ENCODE data around the gene THSD7A. TPM values are rescaled to one million over a fixed set of nuclear protein-coding genes. Genes with fewer than 3 reads are reported as not detected.

Gene THSD7A
- total and polyA plus RNA-seq, 10 of the 15 experiments (the other 5 are each of a cell fraction or from before 2014, with no cell fraction given) = 0.03 to 0.09 (median 0.03) TPM; not detected in 7

DNA sequence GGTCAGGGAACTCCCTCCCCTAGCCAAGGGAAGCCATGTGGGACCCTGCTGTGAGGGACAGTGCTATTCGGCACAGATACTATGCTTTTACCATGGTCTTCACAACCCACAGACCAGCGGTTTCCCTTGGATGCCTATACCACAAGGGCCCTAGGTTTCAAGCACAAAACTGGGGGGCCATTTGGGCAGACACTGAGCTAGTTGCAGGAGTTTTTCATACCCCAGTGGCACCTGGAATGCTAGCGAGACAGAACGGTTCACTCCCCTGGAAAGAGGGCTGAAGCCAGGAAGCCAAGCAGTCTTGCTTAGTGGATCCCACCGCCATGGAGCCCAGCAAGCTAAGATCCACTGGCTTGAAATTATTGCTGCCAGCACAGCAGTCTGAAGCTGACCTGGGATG, 156.8 kb downstream of the THSD7A start:
- no peak for FAIRE-seq
- ChIA-PET POLR2A (no interaction called here), CTCF (interaction anchor here (1.1 kb wide), 1 partner anchor 22 kb away, joined by 3 read pairs; no protein-coding TSS in a partner anchor), RAD21 (ENCODE audit: unreplicated experiment) (no interaction called here), SMC1A (ENCODE audit: uncharacterized antibody, unreplicated experiment) (no interaction called here)
- Histone ChIP-seq H3K36me3 (ENCODE audit: control insufficient read depth in 2 of 2, insufficient read depth in 2 of 2, low read length in 1 of 2) (no peaks in the 10 kb centered on the region), H4K20me1 (ENCODE audit: control insufficient read depth, insufficient read depth) (no peaks in the 10 kb centered on the region), H3K27ac (ENCODE audit: control insufficient read depth, insufficient read depth) (no peak overlapping the region), H3K79me2 (ENCODE audit: control insufficient read depth, insufficient read depth, low read length) (no peaks in the 10 kb centered on the region), H3K9me3 (replicated peaks; ENCODE audit: control insufficient read depth, insufficient read depth, low read length) (no peaks in the 10 kb centered on the region), H3K4me2 (ENCODE audit: control insufficient read depth, insufficient read depth) (no peak overlapping the region), H2AFZ (ENCODE audit: control insufficient read depth, low read depth, low read length) (no peak overlapping the region), H3K9ac (ENCODE audit: control insufficient read depth, insufficient read depth, low read length) (no peak overlapping the region), H3K4me1 (ENCODE audit: control insufficient read depth, insufficient read depth, low read length) (no peaks in the 10 kb centered on the region), H3K27me3 (replicated peaks in 1 of 2; ENCODE audit: control insufficient read depth in 2 of 2, insufficient read depth in 2 of 2, low read length in 1 of 2) (no peaks in the 10 kb centered on the region), H3K4me3 (no peak overlapping the region)
- BruUV-seq (replicated peaks) = no TSS peak
- 24% methylated on average over 4 of the region's 5 CpGs for WGBS (ENCODE audit: insufficient coverage, insufficient replicate concordance, low lambda C conversion rate, missing lambda C conversion rate)
- intact Hi-C loops (cut with micrococcal nuclease; ENCODE audit: unreplicated experiment) (no loop called here), in situ Hi-C loops (cut with MboI) (no loop called here)
- ATAC-seq = no peak
- DNase-seq (ENCODE audit: low read depth, low spot score) = no peak
- no peak for TF ChIP-seq SUZ12 (IDR thresholded peaks at IDR 0.05; ENCODE audit: unreplicated experiment)
- TF ChIP-seq KAT2A (conservative IDR thresholded peaks at IDR 0.05; ENCODE audit: control insufficient read depth, low read depth, low read length) = no peak
- TF ChIP-seq CHD2 (IDR thresholded peaks at IDR 0.05; ENCODE audit: borderline replicate concordance, low read depth, low read length) = no peak
- TF ChIP-seq, protein P1, sequence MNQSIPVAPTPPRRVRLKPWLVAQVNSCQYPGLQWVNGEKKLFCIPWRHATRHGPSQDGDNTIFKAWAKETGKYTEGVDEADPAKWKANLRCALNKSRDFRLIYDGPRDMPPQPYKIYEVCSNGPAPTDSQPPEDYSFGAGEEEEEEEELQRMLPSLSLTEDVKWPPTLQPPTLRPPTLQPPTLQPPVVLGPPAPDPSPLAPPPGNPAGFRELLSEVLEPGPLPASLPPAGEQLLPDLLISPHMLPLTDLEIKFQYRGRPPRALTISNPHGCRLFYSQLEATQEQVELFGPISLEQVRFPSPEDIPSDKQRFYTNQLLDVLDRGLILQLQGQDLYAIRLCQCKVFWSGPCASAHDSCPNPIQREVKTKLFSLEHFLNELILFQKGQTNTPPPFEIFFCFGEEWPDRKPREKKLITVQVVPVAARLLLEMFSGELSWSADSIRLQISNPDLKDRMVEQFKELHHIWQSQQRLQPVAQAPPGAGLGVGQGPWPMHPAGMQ (IDR thresholded peaks at IDR 0.05; ENCODE audit: borderline replicate concordance) = no peak
- TF ChIP-seq CBX3 (IDR thresholded peaks at IDR 0.05; ENCODE audit: borderline replicate concordance, low read depth) = no peak

- ATAC-seq (peak; percentile 76), DNase-seq (ENCODE audit: low read depth, low spot score) (no peak), FAIRE-seq (no peak)
- intact Hi-C loops (cut with micrococcal nuclease; ENCODE audit: unreplicated experiment) = no loop called here
- Histone ChIP-seq H3K36me3 (ENCODE audit: control insufficient read depth in 2 of 2, insufficient read depth in 2 of 2, low read length in 1 of 2) (no peaks in the 10 kb centered on the region), H3K27ac (ENCODE audit: control insufficient read depth, insufficient read depth) (no peak overlapping the region), H3K27me3 (replicated peaks in 1 of 2; ENCODE audit: control insufficient read depth in 2 of 2, insufficient read depth in 2 of 2, low read length in 1 of 2) (no peaks in the 10 kb centered on the region), H4K20me1 (ENCODE audit: control insufficient read depth, insufficient read depth) (no peaks in the 10 kb centered on the region), H3K9me3 (replicated peaks; ENCODE audit: control insufficient read depth, insufficient read depth, low read length) (no peaks in the 10 kb centered on the region), H3K9ac (ENCODE audit: control insufficient read depth, insufficient read depth, low read length) (no peak overlapping the region), H3K4me1 (ENCODE audit: control insufficient read depth, insufficient read depth, low read length) (no peaks in the 10 kb centered on the region), H3K79me2 (ENCODE audit: control insufficient read depth, insufficient read depth, low read length) (no peaks in the 10 kb centered on the region), H2AFZ (ENCODE audit: control insufficient read depth, low read depth, low read length) (no peak overlapping the region), H3K4me3 (no peak overlapping the region), H3K4me2 (ENCODE audit: control insufficient read depth, insufficient read depth) (no peak overlapping the region)
- RAD21 ChIA-PET (ENCODE audit: unreplicated experiment) = no interaction called here
- no TSS peak for BruUV-seq (replicated peaks)
- WGBS (ENCODE audit: insufficient coverage, insufficient replicate concordance, low lambda C conversion rate, missing lambda C conversion rate) = 23% methylated on average over 4 of the region's 4 CpGs
- SMC1A ChIA-PET (ENCODE audit: uncharacterized antibody, unreplicated experiment) = no interaction called here
- CTCF ChIA-PET = no interaction called here
- in situ Hi-C loops (cut with MboI) = no loop called here
- TF ChIP-seq PAX5 (IDR thresholded peaks at IDR 0.05; ENCODE audit: borderline replicate concordance, low read depth, low read length) = no peak
- no peak for TF ChIP-seq SUZ12 (IDR thresholded peaks at IDR 0.05; ENCODE audit: unreplicated experiment)
- TF ChIP-seq SREBF1 (IDR thresholded peaks at IDR 0.05; ENCODE audit: low read length) = no peak
- no peak for TF ChIP-seq TARDBP (IDR thresholded peaks at IDR 0.05; ENCODE audit: borderline replicate concordance)
- no peak for TF ChIP-seq POLR2AphosphoS2 (IDR thresholded peaks at IDR 0.05; ENCODE audit: low read depth, low read length)
- no peak for TF ChIP-seq BCL11A (IDR thresholded peaks at IDR 0.05; ENCODE audit: low read depth, low read length)
- no peak for TF ChIP-seq FOXM1 (IDR thresholded peaks at IDR 0.05; ENCODE audit: low read depth, low read length)
- no peak for TF ChIP-seq RB1 (IDR thresholded peaks at IDR 0.05; ENCODE audit: borderline replicate concordance)
- TF ChIP-seq SP1 (IDR thresholded peaks at IDR 0.05; ENCODE audit: low read depth, low read length) = no peak
- TF ChIP-seq SMC3 (IDR thresholded peaks at IDR 0.05; ENCODE audit: borderline replicate concordance, low read length) = no peak
- TF ChIP-seq, protein P2, sequence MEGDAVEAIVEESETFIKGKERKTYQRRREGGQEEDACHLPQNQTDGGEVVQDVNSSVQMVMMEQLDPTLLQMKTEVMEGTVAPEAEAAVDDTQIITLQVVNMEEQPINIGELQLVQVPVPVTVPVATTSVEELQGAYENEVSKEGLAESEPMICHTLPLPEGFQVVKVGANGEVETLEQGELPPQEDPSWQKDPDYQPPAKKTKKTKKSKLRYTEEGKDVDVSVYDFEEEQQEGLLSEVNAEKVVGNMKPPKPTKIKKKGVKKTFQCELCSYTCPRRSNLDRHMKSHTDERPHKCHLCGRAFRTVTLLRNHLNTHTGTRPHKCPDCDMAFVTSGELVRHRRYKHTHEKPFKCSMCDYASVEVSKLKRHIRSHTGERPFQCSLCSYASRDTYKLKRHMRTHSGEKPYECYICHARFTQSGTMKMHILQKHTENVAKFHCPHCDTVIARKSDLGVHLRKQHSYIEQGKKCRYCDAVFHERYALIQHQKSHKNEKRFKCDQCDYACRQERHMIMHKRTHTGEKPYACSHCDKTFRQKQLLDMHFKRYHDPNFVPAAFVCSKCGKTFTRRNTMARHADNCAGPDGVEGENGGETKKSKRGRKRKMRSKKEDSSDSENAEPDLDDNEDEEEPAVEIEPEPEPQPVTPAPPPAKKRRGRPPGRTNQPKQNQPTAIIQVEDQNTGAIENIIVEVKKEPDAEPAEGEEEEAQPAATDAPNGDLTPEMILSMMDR (IDR thresholded peaks at IDR 0.05 in 2 of 3, conservative IDR thresholded peaks at IDR 0.05 in 1 of 3; ENCODE audit: control insufficient read depth in 2 of 3, extremely low read depth in 1 of 3, insufficient read depth in 1 of 3, low read depth in 3 of 3, low read length in 3 of 3) = no peak
- no peak for TF ChIP-seq NFIC (IDR thresholded peaks at IDR 0.05; ENCODE audit: low read depth, low read length)
- POLR2A ChIA-PET = no interaction called here
Observed at GRCh38 chr7:11668727-11669126, 163.3 kb downstream of the THSD7A start.
